ENCODE data around the gene TBC1D22B.

The TBC1D22B gene

DNA sequence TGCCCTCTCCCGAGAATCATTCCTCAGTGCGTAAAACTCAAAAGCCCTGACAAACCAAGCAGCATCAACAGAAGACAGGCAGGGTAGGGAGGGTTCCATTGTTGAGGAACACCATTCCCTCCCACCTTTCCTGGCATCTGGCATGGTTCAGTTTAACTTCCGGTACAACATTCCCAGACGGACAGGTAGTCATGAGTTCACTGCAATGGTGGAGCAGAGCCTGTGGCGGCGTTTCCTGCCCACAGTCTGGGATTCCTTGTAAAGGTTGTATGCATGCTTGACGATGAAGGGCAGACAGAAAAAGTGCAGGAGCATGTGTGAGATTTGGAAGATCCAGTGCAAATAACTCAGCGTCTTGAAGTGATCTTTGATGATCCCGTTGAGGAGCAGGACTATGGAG is 45.3 kb upstream of the TBC1D22B start:
- TF ChIP-seq, protein P1, sequence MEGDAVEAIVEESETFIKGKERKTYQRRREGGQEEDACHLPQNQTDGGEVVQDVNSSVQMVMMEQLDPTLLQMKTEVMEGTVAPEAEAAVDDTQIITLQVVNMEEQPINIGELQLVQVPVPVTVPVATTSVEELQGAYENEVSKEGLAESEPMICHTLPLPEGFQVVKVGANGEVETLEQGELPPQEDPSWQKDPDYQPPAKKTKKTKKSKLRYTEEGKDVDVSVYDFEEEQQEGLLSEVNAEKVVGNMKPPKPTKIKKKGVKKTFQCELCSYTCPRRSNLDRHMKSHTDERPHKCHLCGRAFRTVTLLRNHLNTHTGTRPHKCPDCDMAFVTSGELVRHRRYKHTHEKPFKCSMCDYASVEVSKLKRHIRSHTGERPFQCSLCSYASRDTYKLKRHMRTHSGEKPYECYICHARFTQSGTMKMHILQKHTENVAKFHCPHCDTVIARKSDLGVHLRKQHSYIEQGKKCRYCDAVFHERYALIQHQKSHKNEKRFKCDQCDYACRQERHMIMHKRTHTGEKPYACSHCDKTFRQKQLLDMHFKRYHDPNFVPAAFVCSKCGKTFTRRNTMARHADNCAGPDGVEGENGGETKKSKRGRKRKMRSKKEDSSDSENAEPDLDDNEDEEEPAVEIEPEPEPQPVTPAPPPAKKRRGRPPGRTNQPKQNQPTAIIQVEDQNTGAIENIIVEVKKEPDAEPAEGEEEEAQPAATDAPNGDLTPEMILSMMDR (IDR thresholded peaks at IDR 0.05; ENCODE audit: low read depth, low read length) = no peak
- in situ Hi-C loops (cut with HindIII; ENCODE audit: low sequenced_read_pairs) = no loop called here
- H3K4me3 ChIP-seq (ENCODE audit: low read depth, low read length) = no peak overlapping the region
- no peak for DNase-seq (ENCODE audit: low read depth, low spot score)

- TF ChIP-seq, protein P1 (IDR thresholded peaks at IDR 0.05; ENCODE audit: low read depth, low read length) = no peak
- DNase-seq (ENCODE audit: low read depth, low spot score) = no peak
- in situ Hi-C loops (cut with HindIII; ENCODE audit: low sequenced_read_pairs) = no loop called here
- H3K4me3 ChIP-seq (ENCODE audit: low read depth, low read length) = no peak overlapping the region
Observed at GRCh38 chr6:37218061-37218460, 39.5 kb upstream of the TBC1D22B start.

GRCh38 chr6:37218511-37218910 is 39.1 kb upstream of the TBC1D22B start:
- TF ChIP-seq, protein P1 (IDR thresholded peaks at IDR 0.05; ENCODE audit: low read depth, low read length) = no peak
- H3K4me3 ChIP-seq (ENCODE audit: low read depth, low read length) = no peak overlapping the region
- in situ Hi-C loops (cut with HindIII; ENCODE audit: low sequenced_read_pairs) = no loop called here
- DNase-seq (ENCODE audit: low read depth, low spot score) = no peak

GRCh38 chr6:37221585-37222124 is 35.9 kb upstream of the TBC1D22B start:
- DNase-seq (ENCODE audit: low read depth, low spot score) = no peak
- TF ChIP-seq, protein P1 (IDR thresholded peaks at IDR 0.05; ENCODE audit: low read depth, low read length) = no peak
- H3K4me3 ChIP-seq (ENCODE audit: low read depth, low read length) = peak overlapping the region; percentile 51
- in situ Hi-C loops (cut with HindIII; ENCODE audit: low sequenced_read_pairs) = no loop called here

GRCh38 chr6:37222125-37222967 is 35.2 kb upstream of the TBC1D22B start:
- in situ Hi-C loops (cut with HindIII; ENCODE audit: low sequenced_read_pairs) = no loop called here
- DNase-seq (ENCODE audit: low read depth, low spot score) = peak; percentile 92
- TF ChIP-seq, protein P1 (IDR thresholded peaks at IDR 0.05; ENCODE audit: low read depth, low read length) = no peak
- H3K4me3 ChIP-seq (ENCODE audit: low read depth, low read length) = peak overlapping the region; percentile 51

DNA sequence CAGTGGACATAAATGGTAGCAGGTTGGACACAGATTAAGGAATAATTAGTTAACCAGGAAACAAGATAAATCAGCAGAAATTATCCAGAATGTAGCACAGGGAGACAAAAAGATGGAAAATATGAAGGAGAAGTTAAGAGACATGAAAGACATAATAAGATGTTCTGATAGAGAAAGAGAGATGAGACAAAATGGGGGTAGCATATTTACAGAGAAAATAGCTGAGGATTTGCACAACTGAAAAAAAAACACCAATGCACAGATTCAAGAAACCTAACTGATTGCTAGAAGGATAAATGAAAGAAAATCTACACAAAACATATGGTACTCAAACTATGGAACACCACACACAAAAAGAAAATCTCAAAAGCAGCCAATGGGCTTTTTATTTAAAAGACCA is 34.6 kb upstream of the TBC1D22B start:
- TF ChIP-seq, protein P1 (IDR thresholded peaks at IDR 0.05; ENCODE audit: low read depth, low read length) = no peak
- in situ Hi-C loops (cut with HindIII; ENCODE audit: low sequenced_read_pairs) = no loop called here
- H3K4me3 ChIP-seq (ENCODE audit: low read depth, low read length) = peak overlapping the region; percentile 51
- DNase-seq (ENCODE audit: low read depth, low spot score) = no peak

All from astrocyte of the spinal cord (primary cell).